ENCODE data around the gene POP7.

GRCh38 chr7:100705753-100706671 is at the start of gene POP7:
- TF ChIP-seq POLR2A (IDR thresholded peaks at IDR 0.05) (no peak), CTCF (IDR thresholded peaks at IDR 0.05) (no peak)
